ENCODE results near the gene LTBP4. TPM values are rescaled to one million over a fixed set of nuclear protein-coding genes. Genes with fewer than 3 reads are reported as not detected.
A peak's percentile ranks its signal among the peaks of the same experiment; 100 is the strongest.
"Not testable (repeated sequence)": the region's sequence is repeated elsewhere in the genome, so short reads cannot be mapped to it uniquely, and the experiment has no call there.

The LTBP4 gene
- total RNA-seq, 1 experiment from 2014 or later: 4.7 TPM

- no peak for DNase-seq (ENCODE audit: low spot score)
Observed at GRCh38 chr19:40611900-40612698, 10.9 kb downstream of the LTBP4 start.

DNA sequence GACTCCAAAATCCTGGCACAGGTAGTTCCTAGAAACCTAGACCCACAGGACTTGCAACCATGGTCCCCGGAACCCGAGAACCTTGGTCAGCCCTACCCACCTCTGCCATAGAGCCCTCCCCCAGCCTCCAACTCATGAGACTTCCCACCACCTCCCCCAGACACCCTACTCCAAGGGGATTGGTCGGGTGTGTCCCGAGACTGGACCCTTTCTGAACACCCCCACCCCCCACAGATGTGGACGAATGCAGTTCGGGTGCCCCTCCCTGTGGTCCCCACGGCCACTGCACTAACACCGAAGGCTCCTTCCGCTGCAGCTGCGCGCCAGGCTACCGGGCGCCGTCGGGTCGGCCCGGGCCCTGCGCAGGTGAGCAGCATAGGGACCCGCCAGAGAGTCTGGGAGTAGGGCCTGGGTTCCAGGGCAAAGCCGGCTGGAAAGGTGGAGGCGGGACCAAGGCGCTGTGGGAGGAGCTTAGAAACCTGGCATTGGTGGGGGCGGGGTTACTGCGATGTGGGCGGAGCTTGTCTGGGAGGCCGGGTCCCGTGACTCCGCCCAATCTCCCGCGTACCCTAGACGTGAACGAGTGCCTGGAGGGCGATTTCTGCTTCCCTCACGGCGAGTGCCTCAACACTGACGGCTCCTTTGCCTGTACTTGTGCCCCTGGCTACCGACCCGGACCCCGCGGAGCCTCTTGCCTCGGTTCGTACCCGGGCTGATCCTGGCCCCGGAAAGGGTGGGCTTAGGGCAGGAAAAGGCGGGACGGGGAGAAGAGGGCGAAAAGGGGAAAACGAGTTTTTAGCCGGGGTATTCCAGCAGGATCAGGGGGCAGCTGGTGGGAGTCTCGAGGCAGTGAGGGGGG is 11.9 kb downstream of the LTBP4 start:
- no peak for DNase-seq (ENCODE audit: low spot score)

- DNase-seq (ENCODE audit: low spot score): no peak
Observed at GRCh38 chr19:40613690-40614621, 12.8 kb downstream of the LTBP4 start.

DNA sequence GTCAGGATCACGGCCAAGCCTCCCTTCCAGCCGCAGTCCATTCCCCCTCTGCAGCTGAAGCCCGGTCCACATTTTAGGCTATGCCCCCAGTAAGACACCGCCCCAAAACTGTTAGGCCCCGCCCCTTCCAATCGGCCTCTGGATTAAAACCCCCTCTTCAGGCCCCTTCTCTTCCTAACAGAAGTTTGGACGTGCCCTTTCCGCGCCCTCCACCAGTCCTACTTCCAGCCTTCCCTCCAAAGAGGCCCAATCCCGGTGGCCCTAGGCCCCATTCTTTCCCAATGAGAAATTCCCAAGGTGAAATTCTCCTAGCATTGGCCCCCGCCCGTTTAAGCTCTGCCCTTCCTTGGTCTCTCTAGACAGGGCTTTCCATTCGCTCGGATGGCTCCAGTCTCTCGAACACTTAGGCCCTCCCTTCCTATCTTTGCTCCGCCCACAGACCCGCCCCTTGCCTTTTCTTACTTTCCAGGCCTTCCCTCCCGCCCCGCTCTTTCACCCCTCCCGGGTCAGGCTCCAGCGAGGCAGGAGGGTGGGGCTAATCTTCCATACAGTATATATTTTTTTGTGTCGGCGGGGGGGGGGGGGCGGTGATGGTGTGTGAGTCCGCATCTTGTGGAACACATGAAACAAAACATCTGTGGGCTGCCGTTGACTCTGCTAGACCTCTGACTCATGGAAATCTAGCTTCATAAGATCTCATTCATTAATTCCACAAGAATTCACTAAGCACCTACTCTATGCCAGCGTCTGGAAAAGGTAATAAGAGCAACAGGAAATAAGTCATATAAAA is 13.6 kb downstream of the LTBP4 start:
- peak; percentile 91 for DNase-seq (ENCODE audit: low spot score)

DNA sequence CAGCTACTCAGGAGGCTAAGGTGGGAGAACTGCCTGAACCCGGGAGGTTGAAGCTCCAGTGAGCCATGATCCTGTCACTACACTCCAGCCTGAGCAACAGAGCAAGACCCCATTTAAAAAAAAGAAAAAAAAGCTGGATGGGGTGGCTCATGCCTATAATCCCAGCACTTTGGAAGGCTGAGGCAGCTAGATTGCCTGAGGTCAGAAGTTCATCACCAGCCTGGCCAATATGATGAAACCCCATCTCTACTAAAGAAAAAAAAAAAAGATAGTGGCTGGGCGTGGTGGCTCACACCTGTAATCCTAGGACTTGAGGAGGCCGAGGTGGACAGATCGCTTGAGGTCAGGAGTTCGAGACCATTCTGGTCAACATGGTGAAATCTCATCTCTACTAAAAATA is 15.0 kb downstream of the LTBP4 start:
- DNase-seq (ENCODE audit: low spot score): no peak

DNA sequence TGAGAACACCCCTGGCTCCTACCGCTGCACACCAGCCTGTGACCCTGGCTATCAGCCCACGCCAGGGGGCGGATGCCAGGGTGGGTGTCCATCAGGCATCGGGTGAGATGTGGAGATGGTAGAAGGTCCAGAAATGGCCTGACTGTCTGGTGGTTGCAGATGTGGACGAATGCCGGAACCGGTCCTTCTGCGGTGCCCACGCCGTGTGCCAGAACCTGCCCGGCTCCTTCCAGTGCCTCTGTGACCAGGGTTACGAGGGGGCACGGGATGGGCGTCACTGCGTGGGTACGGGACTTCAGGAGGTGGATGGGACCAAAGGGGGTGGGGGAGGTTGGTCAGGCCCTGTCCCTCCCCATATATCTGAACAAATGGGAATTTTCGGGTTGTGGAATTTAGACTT is 15.8 kb downstream of the LTBP4 start:
- no peak for DNase-seq (ENCODE audit: low spot score)

GRCh38 chr19:40617961-40618360 is 16.8 kb downstream of the LTBP4 start:
- no peak for DNase-seq (ENCODE audit: low spot score)

GRCh38 chr19:40619333-40620160 is 18.4 kb downstream of the LTBP4 start:
- no peak for DNase-seq (ENCODE audit: low spot score)

GRCh38 chr19:40620161-40620485 is 19.0 kb downstream of the LTBP4 start:
- DNase-seq (ENCODE audit: low spot score): no peak

DNA sequence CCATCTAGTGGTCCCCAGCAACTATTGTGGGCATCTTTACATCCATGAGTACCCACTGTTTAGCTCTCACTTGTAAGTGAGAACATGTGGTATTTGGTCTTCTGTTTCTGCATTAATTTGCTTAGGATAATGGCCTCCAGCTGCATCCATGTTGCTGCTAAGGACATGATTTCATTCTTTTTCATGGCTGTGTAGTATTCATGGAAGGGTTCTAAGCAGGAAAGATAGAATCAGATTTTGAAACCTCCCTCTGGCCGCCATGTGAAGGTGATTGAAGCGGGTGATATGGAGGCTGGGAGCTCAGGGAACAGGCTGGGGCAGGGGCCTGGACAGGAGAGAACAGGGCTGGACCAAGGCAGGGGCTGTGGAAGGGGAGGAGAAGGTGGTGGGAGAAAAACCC is 20.1 kb downstream of the LTBP4 start:
- DNase-seq (ENCODE audit: low spot score): no peak

DNA sequence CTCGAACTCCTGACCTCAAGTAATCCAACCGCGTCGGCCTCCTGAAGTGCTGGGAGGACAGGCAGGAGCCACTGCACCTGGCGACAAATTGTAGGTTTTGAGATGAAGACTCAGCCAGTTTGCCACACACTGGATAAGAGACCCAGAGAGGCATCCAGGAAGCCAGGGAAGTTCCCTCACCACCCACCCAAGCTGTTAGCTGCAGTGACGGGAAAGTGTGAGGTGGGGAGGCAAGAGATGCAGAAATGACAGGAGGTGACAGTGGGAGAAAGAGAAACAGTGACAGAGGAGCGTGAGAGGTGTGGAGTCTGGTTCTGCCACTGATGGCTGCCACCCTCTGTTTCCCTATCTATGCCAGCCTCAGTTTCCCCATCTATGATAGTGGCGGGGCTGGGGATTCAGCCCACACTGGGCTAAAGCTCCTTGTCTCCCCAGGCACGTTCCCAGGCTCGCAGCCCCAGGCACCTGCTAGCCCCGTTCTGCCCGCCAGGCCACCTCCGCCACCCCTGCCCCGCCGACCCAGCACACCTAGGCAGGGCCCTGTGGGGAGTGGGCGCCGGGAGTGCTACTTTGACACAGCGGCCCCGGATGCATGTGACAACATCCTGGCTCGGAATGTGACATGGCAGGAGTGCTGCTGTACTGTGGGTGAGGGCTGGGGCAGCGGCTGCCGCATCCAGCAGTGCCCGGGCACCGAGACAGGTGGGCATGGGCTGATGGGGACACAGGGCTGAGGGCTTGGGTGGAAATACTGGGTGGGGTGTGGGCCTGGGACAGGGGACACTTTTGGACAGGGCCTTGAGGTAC is 21.0 kb downstream of the LTBP4 start:
- no peak for DNase-seq (ENCODE audit: low spot score)

GRCh38 chr19:40622773-40623075 is 21.6 kb downstream of the LTBP4 start:
- no peak for DNase-seq (ENCODE audit: low spot score)

- DNase-seq (ENCODE audit: low spot score): no peak
Observed at GRCh38 chr19:40623403-40624251, 22.5 kb downstream of the LTBP4 start.

GRCh38 chr19:40624369-40625153 is 23.4 kb downstream of the LTBP4 start:
- not testable (repeated sequence) for DNase-seq (ENCODE audit: low spot score)

DNA sequence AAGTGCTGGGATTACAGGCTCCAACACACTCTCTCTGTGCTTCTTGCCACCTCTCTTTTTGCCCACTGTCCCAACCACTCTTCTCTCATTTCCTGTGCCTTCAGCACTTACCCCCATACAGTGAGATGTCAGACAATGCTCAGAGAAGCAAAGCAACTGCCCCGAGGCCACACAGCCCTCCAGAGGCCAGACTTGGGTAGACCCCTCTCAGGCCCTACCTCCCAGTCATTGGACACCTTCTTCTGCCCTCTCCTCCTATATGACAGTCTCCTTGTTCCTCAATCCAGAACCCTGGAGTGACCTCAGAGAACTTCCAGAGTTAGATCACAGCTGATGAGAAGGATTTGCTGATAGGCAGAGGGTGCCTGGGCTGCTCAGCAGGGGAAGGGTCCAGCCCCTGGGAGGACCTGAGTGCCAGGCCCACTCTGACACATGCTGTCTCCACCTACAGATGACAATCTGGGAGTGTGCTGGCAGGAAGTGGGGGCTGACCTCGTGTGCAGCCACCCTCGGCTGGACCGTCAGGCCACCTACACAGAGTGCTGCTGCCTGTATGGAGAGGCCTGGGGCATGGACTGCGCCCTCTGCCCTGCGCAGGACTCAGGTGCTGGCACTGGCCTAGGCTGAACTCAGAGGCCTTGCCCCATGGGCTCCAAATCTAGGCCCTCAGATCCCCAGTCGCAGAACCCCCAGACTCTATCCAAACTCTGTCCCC is 24.4 kb downstream of the LTBP4 start:
- DNase-seq (ENCODE audit: low spot score): no peak

DNA sequence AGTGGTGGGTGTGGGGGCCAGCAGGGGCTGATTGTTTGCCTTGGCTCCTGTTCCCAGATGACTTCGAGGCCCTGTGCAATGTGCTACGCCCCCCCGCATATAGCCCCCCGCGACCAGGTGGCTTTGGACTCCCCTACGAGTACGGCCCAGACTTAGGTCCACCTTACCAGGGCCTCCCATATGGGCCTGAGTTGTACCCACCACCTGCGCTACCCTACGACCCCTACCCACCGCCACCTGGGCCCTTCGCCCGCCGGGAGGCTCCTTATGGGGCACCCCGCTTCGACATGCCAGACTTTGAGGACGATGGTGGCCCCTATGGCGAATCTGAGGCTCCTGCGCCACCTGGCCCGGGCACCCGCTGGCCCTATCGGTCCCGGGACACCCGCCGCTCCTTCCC is 25.7 kb downstream of the LTBP4 start:
- no peak for DNase-seq (ENCODE audit: low spot score)
